Keratinocyte (primary cell): Measurements from ENCODE around the gene COQ8A. TPM values are rescaled to one million over a fixed set of nuclear protein-coding genes. Genes with fewer than 3 reads are reported as not detected.

Experiments
- DNase-seq: peaks from one replicate; pipeline ENCODE4 v3.0.0-alpha.2; 2011; ENCODE audit warnings: low read depth, missing footprints, low spot score
- FAIRE-seq: peaks from 2 replicates; lab custom pipeline; 2011; peaks lifted over from hg19 to GRCh38; lab: Jason Lieb, UNC
- H2AFZ ChIP-seq: 2 replicates; pipeline ENCODE4 v1.6.0; 2012; ENCODE audit warnings: low read length, control low read depth, inconsistent platforms; ENCODE audit not compliant: control insufficient read depth
- H3K27ac ChIP-seq: 2 replicates; pipeline ENCODE4 v1.5.1; 2011; ENCODE audit warnings: low read length; ENCODE audit not compliant: control insufficient read depth, insufficient read depth
- H3K27me3 ChIP-seq: 3 replicates; pipeline ENCODE4 v1.6.0; 2011; ENCODE audit warnings: low read length; ENCODE audit not compliant: control insufficient read depth, insufficient read depth; ENCODE audit errors: extremely low read depth
- H3K36me3 ChIP-seq, 2 experiments: 2 replicates in 1 of 2; 3 replicates in 1 of 2; pipeline ENCODE4 v1.5.1; 2011; ENCODE audit warnings: low read length in 2 of 2, mild to moderate bottlenecking in 1 of 2; ENCODE audit not compliant: control insufficient read depth in 2 of 2, insufficient read depth in 2 of 2; ENCODE audit errors: extremely low read depth in 1 of 2
- H3K4me1 ChIP-seq: 3 replicates; pipeline ENCODE4 v1.5.1; 2011; ENCODE audit warnings: low read length; ENCODE audit not compliant: control insufficient read depth, insufficient read depth; ENCODE audit errors: extremely low read depth
- H3K4me2 ChIP-seq: 3 replicates; pipeline ENCODE4 v1.6.0; 2011; ENCODE audit warnings: low read depth, low read length; ENCODE audit not compliant: control insufficient read depth, insufficient read depth; ENCODE audit errors: extremely low read depth
- H3K4me3 ChIP-seq, 3 experiments: fragments of 200-600 bp in 1 of 3; sonication (generic) in 1 of 3; 2 replicates in 2 of 3; 3 replicates in 1 of 3; pipeline ENCODE4 v1.5.1; 2011 to 2016; ENCODE audit warnings: low read length in 3 of 3, mild to moderate bottlenecking in 3 of 3, control low read depth in 2 of 3, inconsistent platforms in 1 of 3, low read depth in 1 of 3, mixed read lengths in 1 of 3, mixed run types in 1 of 3, moderate library complexity in 1 of 3; ENCODE audit not compliant: control insufficient read depth in 2 of 3, insufficient read depth in 2 of 3; ENCODE audit errors: extremely low read depth in 1 of 3
- H3K79me2 ChIP-seq: 2 replicates; pipeline ENCODE4 v1.6.0; 2012; ENCODE audit warnings: low read length; ENCODE audit not compliant: control insufficient read depth, insufficient read depth
- H3K9ac ChIP-seq: 3 replicates; pipeline ENCODE4 v1.6.0; 2011; ENCODE audit warnings: low read length; ENCODE audit not compliant: control insufficient read depth, insufficient read depth; ENCODE audit errors: extremely low read depth
- H3K9me1 ChIP-seq: 3 replicates; pipeline ENCODE4 v1.6.0; 2011; ENCODE audit warnings: low read length; ENCODE audit not compliant: control insufficient read depth, insufficient read depth; ENCODE audit errors: extremely low read depth
- H3K9me3 ChIP-seq: 2 replicates; pipeline ENCODE4 v1.5.1; 2012; ENCODE audit warnings: low read depth, low read length; ENCODE audit not compliant: control insufficient read depth
- H4K20me1 ChIP-seq: 3 replicates; pipeline ENCODE4 v1.6.0; 2011; ENCODE audit warnings: low read length; ENCODE audit not compliant: control insufficient read depth, insufficient read depth; ENCODE audit errors: extremely low read depth
- EZH2 ChIP-seq: IDR thresholded peaks from one replicate; pipeline ENCODE4 v1.6.1; 2012; ENCODE audit warnings: inconsistent platforms, mild to moderate bottlenecking, low read length, moderate library complexity
- dilution Hi-C: fragments of 300-500 bp; cut with MboI; formaldehyde crosslinking; loops from one replicate; pipeline ENCODE4 v1.7.0; 2020; ENCODE audit warnings: low sequenced_read_pairs; ENCODE audit not compliant: extremely low pct_ligation_motif_present
- polyA plus RNA-seq, 5 experiments: library from polyadenylated mRNA; depleted of rRNA in 3 of 5; stranded (reverse) in 3 of 5; stranded (forward) in 1 of 5; unstranded in 1 of 5; fragments of >200 nt; gene quantifications; 1 replicate in 1 of 5; 2 replicates in 3 of 5; 3 replicates in 1 of 5; pipeline versions ENCODE4 v1.2.1 to v1.2.3, GENCODE V29; 2011 to 2012; ENCODE audit warnings: missing spikeins in 2 of 5, low read depth in 1 of 5, low replicate concordance in 1 of 5
- TF ChIP-seq, protein P1 (sequence below), 3 experiments: IDR thresholded peaks in 1 of 3; conservative IDR thresholded peaks in 1 of 3; optimal IDR thresholded peaks in 1 of 3; 2 replicates in 2 of 3; 3 replicates in 1 of 3; pipeline versions ENCODE3 to v1.5.1; 2011; ENCODE audit warnings: low read length in 3 of 3, mild to moderate bottlenecking in 3 of 3, moderate library complexity in 2 of 3, control low read depth in 1 of 3, inconsistent platforms in 1 of 3; ENCODE audit not compliant: insufficient read depth in 2 of 3; ENCODE audit errors: extremely low read depth in 1 of 3

COQ8A gene
- polyA plus RNA-seq, 1 donor (not counting 4 experiments of a cell fraction or from before 2014, with no cell fraction given) = 3.8 TPM

DNA sequence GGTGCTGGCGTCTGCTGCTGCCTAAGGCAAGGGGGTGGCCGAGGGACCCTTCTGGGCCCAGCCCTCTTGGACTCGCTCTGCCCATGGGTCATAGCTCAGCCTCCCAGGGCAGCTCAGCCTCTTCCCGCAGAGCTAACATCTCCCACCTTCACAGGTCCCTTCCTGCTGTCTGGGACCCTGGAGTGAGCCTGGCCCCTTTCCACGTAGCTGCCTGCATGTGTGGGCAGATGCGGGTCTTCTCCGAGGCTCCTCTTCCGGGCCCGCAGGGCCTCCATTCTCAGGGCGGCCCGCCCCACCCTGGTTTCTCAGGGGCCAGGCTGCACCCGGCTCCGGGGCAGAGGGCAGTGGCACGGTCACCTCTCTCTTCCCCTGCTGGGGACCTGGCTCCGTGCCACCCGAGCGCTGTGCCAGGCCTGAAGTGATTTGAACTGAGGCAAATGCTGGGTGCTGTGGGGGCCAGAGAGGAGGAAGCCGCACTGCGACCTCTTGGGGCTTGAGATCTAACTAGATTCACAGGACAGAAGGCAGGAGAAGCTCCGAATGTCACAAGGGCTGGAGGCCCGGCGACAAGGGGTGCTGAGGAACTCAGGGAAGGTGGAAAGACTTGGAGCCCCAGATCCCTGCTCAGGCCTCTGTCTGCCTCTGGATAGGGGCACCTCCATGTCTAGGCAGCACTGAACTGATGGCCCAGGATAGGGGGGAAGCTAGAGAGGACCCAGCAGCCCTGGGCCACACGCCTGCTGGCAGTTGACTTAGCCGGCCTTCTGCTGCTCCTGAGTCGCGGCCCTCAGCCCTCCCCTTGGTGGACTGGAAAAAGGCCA is 40.7 kb downstream of the COQ8A start:
- Histone ChIP-seq H3K9me1 (no peaks in the 10 kb centered on the region), H3K9me3 (no peaks in the 10 kb centered on the region), H3K4me2 (no peak overlapping the region), H3K27ac (no peak overlapping the region), H4K20me1 (no peaks in the 10 kb centered on the region), H3K9ac (no peak overlapping the region), H2AFZ (no peak overlapping the region), H3K4me3 (no peak overlapping the region), H3K27me3 (no peaks in the 10 kb centered on the region), H3K79me2 (no peaks in the 10 kb centered on the region), H3K4me1 (no peaks in the 10 kb centered on the region), H3K36me3 (no peaks in the 10 kb centered on the region)
- dilution Hi-C loops = no loop called here
- FAIRE-seq (no peak), DNase-seq (no peak)
- TF ChIP-seq, protein P1, sequence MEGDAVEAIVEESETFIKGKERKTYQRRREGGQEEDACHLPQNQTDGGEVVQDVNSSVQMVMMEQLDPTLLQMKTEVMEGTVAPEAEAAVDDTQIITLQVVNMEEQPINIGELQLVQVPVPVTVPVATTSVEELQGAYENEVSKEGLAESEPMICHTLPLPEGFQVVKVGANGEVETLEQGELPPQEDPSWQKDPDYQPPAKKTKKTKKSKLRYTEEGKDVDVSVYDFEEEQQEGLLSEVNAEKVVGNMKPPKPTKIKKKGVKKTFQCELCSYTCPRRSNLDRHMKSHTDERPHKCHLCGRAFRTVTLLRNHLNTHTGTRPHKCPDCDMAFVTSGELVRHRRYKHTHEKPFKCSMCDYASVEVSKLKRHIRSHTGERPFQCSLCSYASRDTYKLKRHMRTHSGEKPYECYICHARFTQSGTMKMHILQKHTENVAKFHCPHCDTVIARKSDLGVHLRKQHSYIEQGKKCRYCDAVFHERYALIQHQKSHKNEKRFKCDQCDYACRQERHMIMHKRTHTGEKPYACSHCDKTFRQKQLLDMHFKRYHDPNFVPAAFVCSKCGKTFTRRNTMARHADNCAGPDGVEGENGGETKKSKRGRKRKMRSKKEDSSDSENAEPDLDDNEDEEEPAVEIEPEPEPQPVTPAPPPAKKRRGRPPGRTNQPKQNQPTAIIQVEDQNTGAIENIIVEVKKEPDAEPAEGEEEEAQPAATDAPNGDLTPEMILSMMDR (optimal IDR thresholded peaks at IDR 0.05 in 1 of 3, IDR thresholded peaks at IDR 0.05 in 1 of 3, conservative IDR thresholded peaks at IDR 0.05 in 1 of 3; ENCODE audit: extremely low read depth in 1 of 3, insufficient read depth in 2 of 3, low read length in 3 of 3) = no peak
- TF ChIP-seq EZH2 = no peak

DNA sequence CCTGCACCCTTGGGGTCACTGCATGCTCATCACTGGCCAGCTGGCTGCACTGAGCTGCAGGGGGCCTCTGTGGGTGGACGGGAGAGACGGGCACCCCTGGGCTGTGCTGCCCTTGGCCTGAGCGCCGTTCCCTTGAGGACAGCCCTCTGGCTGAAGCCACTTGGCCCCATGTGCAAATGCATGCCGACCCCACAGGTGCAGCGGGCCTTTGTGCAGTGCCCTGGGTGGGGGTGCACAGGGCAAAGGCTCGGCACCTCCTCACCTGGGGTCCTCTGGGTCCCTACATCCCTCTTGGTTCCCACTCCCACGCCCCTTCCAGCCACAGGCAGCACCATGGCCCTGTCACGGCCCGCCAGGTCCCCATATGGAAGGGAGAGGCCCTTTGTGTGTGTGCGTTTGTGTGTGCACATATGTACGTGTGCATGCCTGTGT is 41.3 kb downstream of the COQ8A start:
- H3K4me2 ChIP-seq = no peak overlapping the region

More for the DNA sequence above, 41.3 kb downstream of the COQ8A start:
- no peaks in the 10 kb centered on the region for H3K9me1 ChIP-seq
- no peaks in the 10 kb centered on the region for H3K9me3 ChIP-seq
- no peaks in the 10 kb centered on the region for H3K4me1 ChIP-seq
- no peak overlapping the region for H3K4me3 ChIP-seq
- dilution Hi-C loops = no loop called here
- no peaks in the 10 kb centered on the region for H3K36me3 ChIP-seq
- no peak overlapping the region for H3K9ac ChIP-seq
- H3K79me2 ChIP-seq = no peaks in the 10 kb centered on the region
- no peaks in the 10 kb centered on the region for H3K27me3 ChIP-seq
- DNase-seq (no peak), FAIRE-seq (no peak)
- no peak overlapping the region for H2AFZ ChIP-seq
- TF ChIP-seq EZH2 = no peak
- TF ChIP-seq, protein P1 (optimal IDR thresholded peaks at IDR 0.05 in 1 of 3, IDR thresholded peaks at IDR 0.05 in 1 of 3, conservative IDR thresholded peaks at IDR 0.05 in 1 of 3; ENCODE audit: extremely low read depth in 1 of 3, insufficient read depth in 2 of 3, low read length in 3 of 3) = no peak
- no peaks in the 10 kb centered on the region for H4K20me1 ChIP-seq
- H3K27ac ChIP-seq = no peak overlapping the region
